ENCODE data around the gene SLC25A51. TPM values are rescaled to one million over a fixed set of nuclear protein-coding genes. Genes with fewer than 3 reads are reported as not detected.

SLC25A51 gene
- total RNA-seq, 3 donors from 2014 or later, result 22.5 to 43.7 (median 30.8) TPM

Other genes with a start within 250 kb of the SLC25A51 start
- 10 to 100 TPM in 2 of 3 donors, 1 to 10 TPM in 1; 6.7 to 12.1 (median 11.1) TPM for gene TRMT10B, start 150.3 kb downstream of the SLC25A51 start, total RNA-seq
- 10 to 100 TPM; 40.6 to 55.0 (median 49.9) TPM for gene EXOSC3, start 119.1 kb downstream of the SLC25A51 start, total RNA-seq
- 10 to 100 TPM; 29.8 to 44.8 (median 38.7) TPM for gene DCAF10, start 103.3 kb downstream of the SLC25A51 start, total RNA-seq
- 10 to 100 TPM in 2 of 3 donors, 1 to 10 TPM in 1; 3.8 to 18.7 (median 17.9) TPM for gene SHB, start 165.1 kb upstream of the SLC25A51 start, total RNA-seq

Measured in breast epithelium (tissue), 3 donors.